H1 (cell line): ENCODE data around the gene MNAT1. TPM values are rescaled to one million over a fixed set of nuclear protein-coding genes. Genes with fewer than 3 reads are reported as not detected.

ENCODE experiments used
- CTCF ChIA-PET: fragments of 300-600 bp; sonication (Branson Sonifier 250); formaldehyde crosslinking; loops from one replicate; lab custom pipeline; 2021; ENCODE audit not compliant: partially characterized antibody; lab: Charles Lee
- POLR2A ChIA-PET: fragments of 300-600 bp; sonication (Branson Sonifier 250); formaldehyde crosslinking; loops from one replicate; lab custom pipeline; 2021; ENCODE audit warnings: inconsistent platforms; ENCODE audit not compliant: partially characterized antibody; lab: Charles Lee
- DNase-seq, 2 experiments: peaks; one replicate each; pipeline versions ENCODE4 v3.0.0 to v3.0.0-alpha.2; 2010 to 2022; ENCODE audit warnings: low spot score in 2 of 2, low read depth in 1 of 2, mixed read lengths in 1 of 2
- FAIRE-seq: peaks from 2 replicates; lab custom pipeline; 2011; peaks lifted over from hg19 to GRCh38; lab: Jason Lieb, UNC
- H2AFZ ChIP-seq: 2 replicates; pipeline ENCODE4 v1.8.1; 2012; ENCODE audit warnings: low read length, inconsistent platforms
- H2AK5ac ChIP-seq: 2 replicates; pipeline ENCODE4 v1.6.1; 2013; ENCODE audit warnings: low read depth, low read length
- H2BK120ac ChIP-seq: replicated peaks from 2 replicates; pipeline ENCODE3; 2013; ENCODE audit warnings: low read depth, low read length, inconsistent platforms
- H2BK12ac ChIP-seq: 2 replicates; pipeline ENCODE4 v1.6.1; 2013; ENCODE audit warnings: low read depth, low read length
- H2BK15ac ChIP-seq: 2 replicates; pipeline ENCODE4 v1.6.1; 2013; ENCODE audit warnings: low read length
- H2BK20ac ChIP-seq: 2 replicates; pipeline ENCODE4 v1.6.1; 2013; ENCODE audit warnings: low read length
- H2BK5ac ChIP-seq: 2 replicates; pipeline ENCODE4 v1.6.1; 2013; ENCODE audit warnings: low read depth, low read length
- H3K14ac ChIP-seq: 2 replicates; pipeline ENCODE4 v1.6.1; 2013; ENCODE audit warnings: inconsistent platforms; ENCODE audit not compliant: insufficient read length
- H3K18ac ChIP-seq: 2 replicates; pipeline ENCODE4 v1.6.1; 2013; ENCODE audit warnings: low read length; ENCODE audit errors: extremely low read depth
- H3K23ac ChIP-seq: 2 replicates; pipeline ENCODE4 v1.6.1; 2013; ENCODE audit warnings: inconsistent platforms; ENCODE audit not compliant: insufficient read length
- H3K23me2 ChIP-seq: 2 replicates; pipeline ENCODE4 v1.6.1; 2013; ENCODE audit warnings: low read depth, low read length
- H3K27ac ChIP-seq: 2 replicates; pipeline ENCODE4 v1.6.1; 2011; ENCODE audit warnings: low read depth, low read length, inconsistent platforms
- H3K27me3 ChIP-seq, 4 experiments: replicated peaks in 1 of 4; 1 replicate in 1 of 4; 2 replicates in 3 of 4; pipeline versions ENCODE4 v1.6.1 to v1.8.1; 2011 to 2013; ENCODE audit warnings: low read length in 3 of 4, mild to moderate bottlenecking in 3 of 4, inconsistent platforms in 2 of 4, mixed read lengths in 2 of 4, moderate library complexity in 1 of 4; ENCODE audit not compliant: control insufficient read depth in 3 of 4, insufficient read depth in 3 of 4; ENCODE audit errors: extremely low read depth in 1 of 4
- H3K36me3 ChIP-seq, 4 experiments: 2 replicates each; pipeline versions ENCODE4 v1.6.1 to v1.8.1; 2011 to 2013; ENCODE audit warnings: mild to moderate bottlenecking in 4 of 4, low read length in 3 of 4, moderate library complexity in 2 of 4, control low read depth in 1 of 4, inconsistent platforms in 1 of 4; ENCODE audit not compliant: insufficient read depth in 4 of 4, control insufficient read depth in 2 of 4
- H3K4ac ChIP-seq: replicated peaks from 2 replicates; pipeline ENCODE3; 2013; ENCODE audit warnings: low read length, low read depth, mixed read lengths, inconsistent platforms; ENCODE audit not compliant: insufficient read length
- H3K4me1 ChIP-seq, 4 experiments: replicated peaks in 1 of 4; 1 replicate in 1 of 4; 2 replicates in 3 of 4; pipeline versions ENCODE4 v1.6.1 to v1.8.1; 2011 to 2013; ENCODE audit warnings: low read length in 3 of 4, inconsistent platforms in 2 of 4, mixed read lengths in 1 of 4; ENCODE audit not compliant: insufficient read depth in 4 of 4, control insufficient read depth in 3 of 4
- H3K4me2 ChIP-seq, 2 experiments: 2 replicates each; pipeline versions ENCODE4 v1.6.1 to v1.8.1; 2011 to 2013; ENCODE audit warnings: low read depth in 2 of 2, low read length in 2 of 2, control low read depth in 1 of 2, inconsistent platforms in 1 of 2, mild to moderate bottlenecking in 1 of 2; ENCODE audit not compliant: insufficient read depth in 1 of 2
- H3K4me3 ChIP-seq, 4 experiments: fragments of 200-600, 300-600 bp in 1 of 4; sonication (generic), shearing (Covaris generic), sonication (Bioruptor Twin) in 1 of 4; 2 replicates each; pipeline versions ENCODE4 v1.5.1 to v1.8.1; 2011 to 2016; ENCODE audit warnings: low read length in 4 of 4, low read depth in 3 of 4, control low read depth in 2 of 4, inconsistent platforms in 2 of 4, mild to moderate bottlenecking in 2 of 4, mixed read lengths in 1 of 4, moderate library complexity in 1 of 4; ENCODE audit not compliant: insufficient read depth in 2 of 4; ENCODE audit errors: extremely low read depth in 1 of 4
- H3K56ac ChIP-seq: replicated peaks from 2 replicates; pipeline ENCODE3; 2013; ENCODE audit warnings: low read depth, mild to moderate bottlenecking, mixed read lengths, low read length, inconsistent platforms; ENCODE audit not compliant: insufficient read length
- H3K79me1 ChIP-seq: 2 replicates; pipeline ENCODE4 v1.6.1; 2013; ENCODE audit warnings: low read depth, low read length, control low read depth
- H3K79me2 ChIP-seq, 2 experiments: 2 replicates each; pipeline versions ENCODE4 v1.6.1 to v1.8.1; 2012 to 2013; ENCODE audit warnings: low read length in 2 of 2, mild to moderate bottlenecking in 2 of 2, inconsistent platforms in 1 of 2; ENCODE audit not compliant: insufficient read depth in 2 of 2, control insufficient read depth in 1 of 2
- H3K9ac ChIP-seq, 4 experiments: replicated peaks in 1 of 4; 1 replicate in 1 of 4; 2 replicates in 3 of 4; pipeline versions ENCODE4 v1.6.1 to v1.8.1; 2011 to 2013; ENCODE audit warnings: low read depth in 3 of 4, low read length in 3 of 4, control low read depth in 2 of 4, mild to moderate bottlenecking in 2 of 4, moderate library complexity in 2 of 4, inconsistent platforms in 1 of 4; ENCODE audit errors: extremely low read depth in 1 of 4
- H3K9me3 ChIP-seq, 2 experiments: 2 replicates each; pipeline versions ENCODE4 v1.6.1 to v1.8.1; 2012 to 2013; ENCODE audit warnings: mild to moderate bottlenecking in 2 of 2, moderate library complexity in 2 of 2, control low read depth in 1 of 2, inconsistent platforms in 1 of 2, low read depth in 1 of 2, low read length in 1 of 2, mixed read lengths in 1 of 2; ENCODE audit not compliant: insufficient read depth in 2 of 2
- H4K20me1 ChIP-seq, 2 experiments: replicated peaks in 1 of 2; 2 replicates each; pipeline versions ENCODE3 to v1.8.1; 2011 to 2013; ENCODE audit warnings: inconsistent platforms in 2 of 2, low read length in 2 of 2, mild to moderate bottlenecking in 1 of 2; ENCODE audit not compliant: insufficient read depth in 2 of 2, control insufficient read depth in 1 of 2
- H4K5ac ChIP-seq: 2 replicates; pipeline ENCODE4 v1.6.1; 2013; ENCODE audit warnings: low read length, low read depth, mixed read lengths, inconsistent platforms; ENCODE audit not compliant: insufficient read length
- H4K8ac ChIP-seq: 2 replicates; pipeline ENCODE4 v1.8.0; 2013; ENCODE audit warnings: mild to moderate bottlenecking, moderate library complexity, low read length, inconsistent platforms; ENCODE audit not compliant: insufficient read depth; ENCODE audit errors: extremely low read depth
- H4K91ac ChIP-seq: replicated peaks from 2 replicates; pipeline ENCODE3; 2013; ENCODE audit warnings: low read length, mixed read lengths, inconsistent platforms; ENCODE audit not compliant: insufficient read length
- EGR1 ChIP-seq: IDR thresholded peaks from 2 replicates; pipeline ENCODE4 v1.6.1; 2011; ENCODE audit warnings: low read depth, low read length, borderline replicate concordance
- EZH2 ChIP-seq: fragments of 200-600 bp; sonication (generic); IDR thresholded peaks from 2 replicates; pipeline ENCODE4 v1.7.1; 2012; ENCODE audit warnings: low read depth, mild to moderate bottlenecking, moderate library complexity, low read length, inconsistent platforms; ENCODE audit not compliant: severe bottlenecking
- GTF2F1 ChIP-seq: IDR thresholded peaks from 2 replicates; pipeline ENCODE4 v1.6.1; 2012; ENCODE audit warnings: low read depth, low read length, improper control_type of control experiment, borderline replicate concordance
- HDAC6 ChIP-seq: IDR thresholded peaks from one replicate; pipeline ENCODE4 v1.7.1; 2012; ENCODE audit warnings: low read depth, mild to moderate bottlenecking, inconsistent platforms, low read length, moderate library complexity
- JUND ChIP-seq: IDR thresholded peaks from 2 replicates; pipeline ENCODE4 v1.6.1; 2011; ENCODE audit warnings: mild to moderate bottlenecking, improper control_type of control experiment, low read length
- KDM4A ChIP-seq: IDR thresholded peaks from one replicate; pipeline ENCODE4 v1.7.1; 2012; ENCODE audit warnings: low read depth, mild to moderate bottlenecking, moderate library complexity, low read length, inconsistent platforms; ENCODE audit not compliant: severe bottlenecking
- MAFK ChIP-seq: IDR thresholded peaks from 2 replicates; pipeline ENCODE4 v1.6.1; 2012; ENCODE audit warnings: low read depth, mild to moderate bottlenecking, improper control_type of control experiment, low read length
- SIRT6 ChIP-seq: IDR thresholded peaks from one replicate; pipeline ENCODE4 v1.7.1; 2012; ENCODE audit warnings: low read length, inconsistent platforms
- SRF ChIP-seq: IDR thresholded peaks from 2 replicates; pipeline ENCODE4 v1.6.1; 2011; ENCODE audit warnings: mild to moderate bottlenecking, low read depth, low read length, moderate library complexity
- TBP ChIP-seq: IDR thresholded peaks from 2 replicates; pipeline ENCODE4 v1.6.1; 2011; ENCODE audit warnings: low read depth, low read length, improper control_type of control experiment
- TCF12 ChIP-seq: IDR thresholded peaks from 2 replicates; pipeline ENCODE4 v1.6.1; 2011; ENCODE audit warnings: low read depth, mild to moderate bottlenecking, low read length
- WGBS, 2 experiments: shearing (Covaris generic) in 1 of 2; methylation state at CpG; one replicate each; pipeline versions ENCODE4 v1.1.6 to v1.1.7; 2013 to 2015; ENCODE audit warnings: low lambda C conversion rate in 2 of 2, mixed read lengths in 2 of 2, inconsistent platforms in 1 of 2, low coverage in 1 of 2, missing lambda C conversion rate in 1 of 2; ENCODE audit not compliant: insufficient replicate concordance in 2 of 2, insufficient coverage in 1 of 2, insufficient read length in 1 of 2; ENCODE audit errors: extremely low coverage in 1 of 2, missing lambda C conversion rate in 1 of 2; 5-methylcytosine and 5-hydroxymethylcytosine counted together
- polyA plus RNA-seq, 7 experiments: library from polyadenylated mRNA; depleted of rRNA in 3 of 7; stranded (reverse) in 5 of 7; unstranded in 2 of 7; fragments of >200 nt in 5 of 7; fragments of 200-250 nt in 2 of 7; gene quantifications; 1 replicate in 5 of 7; 2 replicates in 1 of 7; 4 replicates in 1 of 7; pipeline versions ENCODE4 v1.2.1 to v1.2.3, GENCODE V29; 2011 to 2013; ENCODE audit warnings: missing spikeins in 2 of 7, mixed read lengths in 2 of 7
- total RNA-seq: library from RNA; stranded (reverse); fragmentation: NEBNext Ultra II Directional; extraction: Animal tissue kit (Norgen Biotek cat#: 25700); gene quantifications from 2 replicates; pipeline ENCODE4 v1.2.1, GENCODE V29; 2021
- TF ChIP-seq, protein P1 (sequence below): IDR thresholded peaks from 2 replicates; pipeline ENCODE4 v1.6.1; 2012; ENCODE audit warnings: inconsistent platforms
- TF ChIP-seq, protein P2 (sequence below): IDR thresholded peaks from 2 replicates; pipeline ENCODE4 v1.6.1; 2011; ENCODE audit warnings: low read length, improper control_type of control experiment
- TF ChIP-seq, protein P3 (sequence below): IDR thresholded peaks from 2 replicates; pipeline ENCODE4 v1.6.1; 2011; ENCODE audit warnings: low read depth, mild to moderate bottlenecking, low read length; ENCODE audit not compliant: insufficient read depth

The MNAT1 gene
- total and polyA plus RNA-seq, 2 of the 8 experiments (the other 6 are each of a cell fraction or from before 2014, with no cell fraction given): 34.7 to 52.1 TPM

DNA sequence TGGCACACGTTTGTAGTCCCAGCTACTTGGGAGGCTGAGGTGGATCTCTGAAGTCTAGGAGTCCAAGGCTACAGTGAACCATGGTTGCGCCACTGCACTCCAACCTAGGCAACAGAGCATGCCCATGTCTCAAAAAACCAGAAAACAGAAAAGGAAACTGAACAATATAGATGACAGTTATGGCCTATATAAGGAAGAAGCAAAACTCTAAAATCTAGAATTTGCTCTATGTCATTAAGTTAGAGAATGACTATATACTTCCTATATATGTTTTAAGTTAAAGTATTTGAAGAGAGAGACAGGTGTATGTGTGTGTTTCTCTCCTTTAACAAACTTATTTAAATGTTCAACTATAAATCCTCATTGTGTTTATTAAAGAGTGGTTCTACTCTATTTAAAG lies 65.8 kb downstream of the MNAT1 start:
- CTCF ChIA-PET: no interaction called here
- H3K18ac ChIP-seq: no peak overlapping the region
- 97% methylated on average over 2 of the region's 2 CpGs; no CpG with 5 or more reads in 1 of the 2 experiments for WGBS, 2 experiments
- H2BK12ac ChIP-seq: no peak overlapping the region
- H2AFZ ChIP-seq: no peak overlapping the region
- no peak overlapping the region for H2BK120ac ChIP-seq
- no peak overlapping the region for H3K9ac ChIP-seq
- FAIRE-seq: no peak
- H3K4me2 ChIP-seq: no peak overlapping the region
- no peaks in the 10 kb centered on the region for H3K9me3 ChIP-seq
- no peak overlapping the region for H4K91ac ChIP-seq
- H2BK20ac ChIP-seq: no peak overlapping the region
- no peak overlapping the region for H3K4me3 ChIP-seq
- POLR2A ChIA-PET: no interaction called here
- H3K56ac ChIP-seq: no peak overlapping the region
- no peak for DNase-seq
- no peak overlapping the region for H3K23ac ChIP-seq
- no peaks in the 10 kb centered on the region for H4K20me1 ChIP-seq
- H4K5ac ChIP-seq: no peak overlapping the region
- H3K27ac ChIP-seq: no peak overlapping the region
- no peak overlapping the region for H4K8ac ChIP-seq
- H2BK15ac ChIP-seq: no peak overlapping the region
- H2AK5ac ChIP-seq: no peak overlapping the region
- H3K4me1 ChIP-seq: no peaks in the 10 kb centered on the region
- no peaks in the 10 kb centered on the region for H3K79me1 ChIP-seq
- no peak overlapping the region for H2BK5ac ChIP-seq
- no peak overlapping the region for H3K4ac ChIP-seq
- H3K79me2 ChIP-seq: no peaks in the 10 kb centered on the region
- no peaks in the 10 kb centered on the region for H3K27me3 ChIP-seq
- no peaks in the 10 kb centered on the region; a peak in 1 of 8 replicates for H3K36me3 ChIP-seq
- no peak overlapping the region for H3K14ac ChIP-seq
- no peaks in the 10 kb centered on the region for H3K23me2 ChIP-seq
- TF ChIP-seq EGR1: no peak
- TF ChIP-seq, protein P1, sequence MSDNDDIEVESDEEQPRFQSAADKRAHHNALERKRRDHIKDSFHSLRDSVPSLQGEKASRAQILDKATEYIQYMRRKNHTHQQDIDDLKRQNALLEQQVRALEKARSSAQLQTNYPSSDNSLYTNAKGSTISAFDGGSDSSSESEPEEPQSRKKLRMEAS: no peak
- TF ChIP-seq, protein P2, sequence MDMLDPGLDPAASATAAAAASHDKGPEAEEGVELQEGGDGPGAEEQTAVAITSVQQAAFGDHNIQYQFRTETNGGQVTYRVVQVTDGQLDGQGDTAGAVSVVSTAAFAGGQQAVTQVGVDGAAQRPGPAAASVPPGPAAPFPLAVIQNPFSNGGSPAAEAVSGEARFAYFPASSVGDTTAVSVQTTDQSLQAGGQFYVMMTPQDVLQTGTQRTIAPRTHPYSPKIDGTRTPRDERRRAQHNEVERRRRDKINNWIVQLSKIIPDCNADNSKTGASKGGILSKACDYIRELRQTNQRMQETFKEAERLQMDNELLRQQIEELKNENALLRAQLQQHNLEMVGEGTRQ: no peak
- no peak for TF ChIP-seq SRF
- no peak for TF ChIP-seq EZH2
- TF ChIP-seq GTF2F1: no peak
- TF ChIP-seq KDM4A: no peak
- TF ChIP-seq HDAC6: no peak
- no peak for TF ChIP-seq SIRT6
- no peak for TF ChIP-seq MAFK
- no peak for TF ChIP-seq TCF12
- no peak for TF ChIP-seq JUND
- TF ChIP-seq, protein P3, sequence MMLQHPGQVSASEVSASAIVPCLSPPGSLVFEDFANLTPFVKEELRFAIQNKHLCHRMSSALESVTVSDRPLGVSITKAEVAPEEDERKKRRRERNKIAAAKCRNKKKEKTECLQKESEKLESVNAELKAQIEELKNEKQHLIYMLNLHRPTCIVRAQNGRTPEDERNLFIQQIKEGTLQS: no peak
- no peak for TF ChIP-seq TBP
